Measurements from ENCODE around the gene TNRC6C. TPM values are rescaled to one million over a fixed set of nuclear protein-coding genes. Genes with fewer than 3 reads are reported as not detected.

Gene TNRC6C
- total RNA-seq, 1 donor from 2014 or later: 28.7 TPM

- no peak for TF ChIP-seq CTCF (IDR thresholded peaks at IDR 0.05)
- H3K27me3 Mint-ChIP-seq (ENCODE audit: unreplicated experiment): no peaks in the 10 kb centered on the region
- H3K9me3 Mint-ChIP-seq (ENCODE audit: unreplicated experiment): peaks cover 2% of the 10 kb centered on the region
- H3K4me3 Mint-ChIP-seq (ENCODE audit: unreplicated experiment): no peak overlapping the region
- H3K4me1 Mint-ChIP-seq (ENCODE audit: unreplicated experiment): peaks cover 8% of the 10 kb centered on the region
- peaks cover 15% of the 10 kb centered on the region for H3K36me3 Mint-ChIP-seq (ENCODE audit: unreplicated experiment)
- no peak for DNase-seq (ENCODE audit: extremely low spot score, unreplicated experiment)
- H3K27ac Mint-ChIP-seq (ENCODE audit: unreplicated experiment): no peak overlapping the region
Measured at GRCh38 chr17:78106211-78106610, 147.7 kb downstream of the TNRC6C start.

- Mint-ChIP-seq H3K4me3 (ENCODE audit: unreplicated experiment) (no peak overlapping the region), H3K36me3 (ENCODE audit: unreplicated experiment) (peaks cover 8% of the 10 kb centered on the region), H3K27me3 (ENCODE audit: unreplicated experiment) (no peaks in the 10 kb centered on the region), H3K27ac (ENCODE audit: unreplicated experiment) (no peak overlapping the region), H3K4me1 (ENCODE audit: unreplicated experiment) (peaks cover 9% of the 10 kb centered on the region), H3K9me3 (ENCODE audit: unreplicated experiment) (no peaks in the 10 kb centered on the region)
- no peak for TF ChIP-seq CTCF (IDR thresholded peaks at IDR 0.05)
- no peak for DNase-seq (ENCODE audit: extremely low spot score, unreplicated experiment)
Measured at GRCh38 chr17:78107457-78107856, 149.0 kb downstream of the TNRC6C start.

GRCh38 chr17:78107976-78108725 lies 149.6 kb downstream of the TNRC6C start:
- peaks cover 12% of the 10 kb centered on the region for H3K4me1 Mint-ChIP-seq (ENCODE audit: unreplicated experiment)
- peaks cover 8% of the 10 kb centered on the region for H3K36me3 Mint-ChIP-seq (ENCODE audit: unreplicated experiment)
- no peak for TF ChIP-seq CTCF (IDR thresholded peaks at IDR 0.05)
- no peaks in the 10 kb centered on the region for H3K27me3 Mint-ChIP-seq (ENCODE audit: unreplicated experiment)
- no peaks in the 10 kb centered on the region for H3K9me3 Mint-ChIP-seq (ENCODE audit: unreplicated experiment)
- no peak overlapping the region for H3K27ac Mint-ChIP-seq (ENCODE audit: unreplicated experiment)
- no peak overlapping the region for H3K4me3 Mint-ChIP-seq (ENCODE audit: unreplicated experiment)
- no peak for DNase-seq (ENCODE audit: extremely low spot score, unreplicated experiment)

- H3K4me1 Mint-ChIP-seq (ENCODE audit: unreplicated experiment): peaks cover 12% of the 10 kb centered on the region
- no peak for DNase-seq (ENCODE audit: extremely low spot score, unreplicated experiment)
- no peak for TF ChIP-seq CTCF (IDR thresholded peaks at IDR 0.05)
Measured at GRCh38 chr17:78108726-78109488, 150.4 kb downstream of the TNRC6C start.

GRCh38 chr17:78109489-78109761 lies 150.9 kb downstream of the TNRC6C start:
- no peak overlapping the region for H3K27ac Mint-ChIP-seq (ENCODE audit: unreplicated experiment)
- TF ChIP-seq CTCF (IDR thresholded peaks at IDR 0.05): no peak
- H3K36me3 Mint-ChIP-seq (ENCODE audit: unreplicated experiment): peaks cover 8% of the 10 kb centered on the region
- H3K4me3 Mint-ChIP-seq (ENCODE audit: unreplicated experiment): no peak overlapping the region
- H3K4me1 Mint-ChIP-seq (ENCODE audit: unreplicated experiment): peaks cover 12% of the 10 kb centered on the region
- no peaks in the 10 kb centered on the region for H3K9me3 Mint-ChIP-seq (ENCODE audit: unreplicated experiment)
- no peak for DNase-seq (ENCODE audit: extremely low spot score, unreplicated experiment)
- H3K27me3 Mint-ChIP-seq (ENCODE audit: unreplicated experiment): no peaks in the 10 kb centered on the region

More at GRCh38 chr17:78108726-78109488, 150.4 kb downstream of the TNRC6C start:
- H3K27ac Mint-ChIP-seq (ENCODE audit: unreplicated experiment): no peak overlapping the region
- no peaks in the 10 kb centered on the region for H3K9me3 Mint-ChIP-seq (ENCODE audit: unreplicated experiment)
- H3K36me3 Mint-ChIP-seq (ENCODE audit: unreplicated experiment): peaks cover 8% of the 10 kb centered on the region
- H3K4me3 Mint-ChIP-seq (ENCODE audit: unreplicated experiment): no peak overlapping the region
- H3K27me3 Mint-ChIP-seq (ENCODE audit: unreplicated experiment): no peaks in the 10 kb centered on the region
